ENCODE measurements around the gene ARHGEF6. TPM values are rescaled to one million over a fixed set of nuclear protein-coding genes. Genes with fewer than 3 reads are reported as not detected.
A peak's percentile ranks its signal among the peaks of the same experiment; 100 is the strongest.

The ARHGEF6 gene
- total RNA-seq, 4 donors from 2014 or later: 3.8 to 29.7 (median 6.6) TPM

- Histone ChIP-seq H3K9me3 (no peaks in the 10 kb centered on the region), H3K27ac (no peak overlapping the region), H3K27me3 (no peaks in the 10 kb centered on the region), H3K36me3 (no peaks in the 10 kb centered on the region), H3K4me3 (no peak overlapping the region), H3K4me1 (no peaks in the 10 kb centered on the region)
- no peak for DNase-seq
- TF ChIP-seq POLR2A (IDR thresholded peaks at IDR 0.05): no peak
- TF ChIP-seq CTCF (IDR thresholded peaks at IDR 0.05): no peak
Measured at GRCh38 chrX:136684120-136684519, 96.6 kb downstream of the ARHGEF6 start.

DNA sequence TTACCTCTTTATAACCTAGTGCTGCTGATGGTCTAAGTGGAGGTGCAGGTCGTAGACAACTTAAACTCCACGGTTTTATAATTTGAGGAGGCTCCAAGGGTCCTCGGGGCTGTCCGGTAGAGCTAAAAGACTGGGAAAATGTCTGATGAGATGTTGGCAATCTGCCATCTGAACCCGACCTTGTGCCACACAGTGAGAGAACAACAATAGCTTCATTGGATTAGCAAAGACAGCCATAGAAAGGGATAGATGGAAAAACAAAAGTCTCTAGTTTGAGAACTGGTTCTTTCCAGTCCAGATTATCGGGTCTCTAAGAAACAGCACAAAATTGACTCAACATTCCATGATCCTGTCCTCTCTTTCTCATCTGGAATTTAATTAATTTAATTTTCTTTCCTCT, 101.2 kb downstream of the ARHGEF6 start:
- Histone ChIP-seq H3K9me3 (no peaks in the 10 kb centered on the region), H3K4me1 (no peaks in the 10 kb centered on the region), H3K27me3 (no peaks in the 10 kb centered on the region), H3K4me3 (no peak overlapping the region), H3K27ac (no peak overlapping the region), H3K36me3 (no peaks in the 10 kb centered on the region)
- TF ChIP-seq CTCF (IDR thresholded peaks at IDR 0.05): no peak
- no peak for TF ChIP-seq POLR2A (IDR thresholded peaks at IDR 0.05)
- DNase-seq: no peak

DNA sequence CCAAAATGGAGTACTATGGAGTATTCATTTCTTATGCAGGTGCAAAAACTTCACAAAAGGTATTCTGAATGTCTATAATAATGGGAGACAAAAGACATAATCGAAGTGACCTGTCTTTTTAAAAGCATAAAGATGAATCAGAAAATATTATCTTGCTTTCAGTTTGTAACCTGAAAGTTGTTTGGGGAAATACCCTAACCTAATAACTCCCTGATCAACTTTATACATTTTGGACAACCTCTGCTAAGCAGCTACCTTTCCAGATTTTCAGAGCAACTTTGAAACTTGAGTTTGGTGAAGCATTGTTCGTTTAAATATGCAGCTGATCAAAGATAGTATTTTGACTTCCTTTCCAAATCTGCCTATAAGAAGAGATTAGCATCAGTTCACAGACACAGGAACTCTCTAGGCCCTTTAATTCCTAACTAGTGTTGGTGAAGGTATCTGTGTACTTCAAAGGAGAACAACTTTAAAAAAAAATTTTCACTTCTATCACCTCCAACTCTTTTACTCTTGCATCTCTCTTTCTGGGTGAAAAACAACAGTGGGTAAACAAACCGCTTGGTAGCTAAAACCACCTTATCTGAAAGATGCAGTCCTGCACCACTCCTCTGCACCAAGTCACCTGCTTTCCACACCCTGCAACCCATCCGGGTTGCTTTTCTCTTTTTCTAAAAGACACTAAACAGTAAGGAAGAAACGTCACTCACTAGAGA, 106.3 kb downstream of the ARHGEF6 start:
- no peak overlapping the region for H3K4me3 ChIP-seq
- H3K27me3 ChIP-seq: no peaks in the 10 kb centered on the region
- no peak for DNase-seq
- H3K4me1 ChIP-seq: no peaks in the 10 kb centered on the region
- no peaks in the 10 kb centered on the region for H3K9me3 ChIP-seq
- no peaks in the 10 kb centered on the region for H3K36me3 ChIP-seq
- TF ChIP-seq CTCF (IDR thresholded peaks at IDR 0.05): no peak
- no peak for TF ChIP-seq POLR2A (IDR thresholded peaks at IDR 0.05)
- H3K27ac ChIP-seq: peak overlapping the region in 3 of 4 donors; percentile 6 to 37 (median 12)

DNA sequence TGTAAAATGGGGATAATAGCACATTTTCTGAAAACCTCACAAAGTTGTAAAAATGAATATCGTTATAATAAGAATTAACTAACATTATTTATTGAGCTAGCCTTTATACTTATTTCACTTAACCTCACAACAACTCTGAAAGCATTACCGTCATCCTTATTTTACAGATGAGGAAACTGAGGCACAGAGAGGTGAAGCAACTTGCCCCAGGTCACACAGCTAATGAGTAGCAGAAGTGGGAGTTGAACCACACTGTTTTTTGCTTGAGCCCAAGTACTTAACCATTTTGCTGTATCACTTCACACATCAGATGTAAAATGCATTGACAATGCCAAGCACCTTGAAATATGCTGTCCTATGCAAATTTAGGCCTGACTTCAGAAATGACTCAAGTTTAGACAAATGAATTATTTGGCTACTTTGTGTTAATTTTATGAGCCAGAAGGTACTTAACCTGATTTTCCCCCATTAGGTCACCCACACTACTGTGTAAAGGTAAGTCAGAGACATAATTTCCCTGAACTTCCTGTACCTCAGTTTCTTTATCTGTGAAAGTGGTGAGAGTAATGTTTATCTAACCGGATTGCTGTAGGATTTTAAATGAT, 109.6 kb downstream of the ARHGEF6 start:
- no peak for DNase-seq
- Histone ChIP-seq H3K4me3 (no peak overlapping the region), H3K4me1 (no peaks in the 10 kb centered on the region), H3K27ac (no peak overlapping the region), H3K9me3 (no peaks in the 10 kb centered on the region), H3K27me3 (no peaks in the 10 kb centered on the region), H3K36me3 (no peaks in the 10 kb centered on the region)
- TF ChIP-seq POLR2A (IDR thresholded peaks at IDR 0.05) (no peak), CTCF (IDR thresholded peaks at IDR 0.05) (no peak)

DNA sequence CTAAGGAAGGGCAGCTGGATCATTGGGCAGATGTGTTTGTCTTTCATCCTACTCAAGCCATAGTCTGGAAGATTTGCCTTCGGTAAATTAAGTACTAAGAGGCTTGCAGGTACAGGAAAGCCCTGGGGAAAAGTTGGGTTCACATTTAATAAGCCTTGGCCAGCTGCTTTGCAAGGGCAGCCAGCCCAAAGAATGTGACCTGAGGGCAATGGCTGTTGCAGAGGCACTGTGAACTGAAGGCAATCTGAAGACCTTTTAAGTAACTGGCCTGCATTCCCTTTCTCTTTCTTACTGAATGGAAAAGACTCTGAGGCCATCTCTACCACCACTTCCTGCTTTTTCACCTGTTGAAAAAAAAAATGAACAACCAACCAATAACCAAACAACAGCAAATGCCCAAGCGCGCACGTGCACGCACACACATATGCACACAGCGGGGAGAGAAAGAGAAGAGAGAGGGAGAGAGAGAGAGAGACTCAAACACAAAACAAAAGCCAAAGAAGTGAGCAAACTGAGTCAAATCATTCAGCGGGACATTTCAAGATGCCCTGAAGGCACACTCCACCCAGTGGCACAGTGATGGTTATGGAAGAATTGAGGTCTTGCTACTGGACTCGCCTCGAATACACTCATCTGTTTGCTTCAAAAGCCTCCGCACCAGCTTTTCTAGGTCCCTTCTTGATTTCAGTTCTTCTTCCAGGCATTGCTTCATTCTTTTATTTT, 113.1 kb downstream of the ARHGEF6 start:
- no peaks in the 10 kb centered on the region for H3K4me1 ChIP-seq
- TF ChIP-seq CTCF (IDR thresholded peaks at IDR 0.05): no peak
- TF ChIP-seq POLR2A (IDR thresholded peaks at IDR 0.05): no peak
- DNase-seq: no peak
- H3K4me3 ChIP-seq: no peak overlapping the region
- no peaks in the 10 kb centered on the region for H3K27me3 ChIP-seq
- no peaks in the 10 kb centered on the region for H3K9me3 ChIP-seq
- no peaks in the 10 kb centered on the region for H3K36me3 ChIP-seq
- no peak overlapping the region for H3K27ac ChIP-seq

Measured in Peyer's patch (tissue), 4 donors.